ENCODE results near the gene TMEM72. TPM values are rescaled to one million over a fixed set of nuclear protein-coding genes. Genes with fewer than 3 reads are reported as not detected.

Gene TMEM72
- polyA plus RNA-seq, 5 donors: 1.1 to 1.8 (median 1.7) TPM

DNA sequence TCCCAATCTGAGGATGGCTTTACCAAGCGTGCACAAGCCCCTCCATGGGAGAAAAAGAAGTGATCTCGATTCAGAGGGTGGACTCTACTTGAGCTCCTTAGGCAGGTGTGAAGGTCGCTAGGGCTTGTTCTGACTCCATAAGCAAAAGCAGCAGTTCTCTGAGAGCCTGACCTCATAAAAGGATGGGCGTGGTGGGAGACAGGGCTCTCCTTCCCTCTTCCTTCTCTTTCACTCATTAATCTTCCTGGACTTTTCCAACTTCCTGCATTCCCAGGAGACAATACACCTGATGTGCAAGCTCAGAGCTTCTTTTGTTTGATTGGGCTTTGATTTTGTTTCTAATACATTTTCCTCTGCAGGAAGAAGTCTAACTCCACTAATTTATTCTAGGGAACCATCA lies 22.3 kb upstream of the TMEM72 start:
- DNase-seq: no peak

DNA sequence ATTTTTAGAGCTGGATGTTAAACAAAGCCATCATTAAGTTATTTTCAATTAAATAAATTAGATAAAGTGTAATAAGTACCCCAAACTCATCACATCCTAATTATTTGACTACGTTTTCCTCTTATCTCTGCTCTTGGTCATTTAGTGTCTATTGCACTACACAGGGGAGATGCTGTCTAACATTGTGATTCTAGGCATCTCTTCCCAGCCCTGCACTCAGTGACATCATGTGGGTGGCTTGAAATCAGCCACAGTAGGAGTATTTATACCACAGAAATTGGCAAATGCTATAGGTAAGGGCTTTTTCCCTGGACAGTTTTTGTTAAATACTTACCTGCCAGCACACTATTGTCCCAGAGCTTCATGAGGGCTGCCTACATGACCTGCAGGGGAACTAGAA lies 21.3 kb upstream of the TMEM72 start:
- no peak for DNase-seq

DNA sequence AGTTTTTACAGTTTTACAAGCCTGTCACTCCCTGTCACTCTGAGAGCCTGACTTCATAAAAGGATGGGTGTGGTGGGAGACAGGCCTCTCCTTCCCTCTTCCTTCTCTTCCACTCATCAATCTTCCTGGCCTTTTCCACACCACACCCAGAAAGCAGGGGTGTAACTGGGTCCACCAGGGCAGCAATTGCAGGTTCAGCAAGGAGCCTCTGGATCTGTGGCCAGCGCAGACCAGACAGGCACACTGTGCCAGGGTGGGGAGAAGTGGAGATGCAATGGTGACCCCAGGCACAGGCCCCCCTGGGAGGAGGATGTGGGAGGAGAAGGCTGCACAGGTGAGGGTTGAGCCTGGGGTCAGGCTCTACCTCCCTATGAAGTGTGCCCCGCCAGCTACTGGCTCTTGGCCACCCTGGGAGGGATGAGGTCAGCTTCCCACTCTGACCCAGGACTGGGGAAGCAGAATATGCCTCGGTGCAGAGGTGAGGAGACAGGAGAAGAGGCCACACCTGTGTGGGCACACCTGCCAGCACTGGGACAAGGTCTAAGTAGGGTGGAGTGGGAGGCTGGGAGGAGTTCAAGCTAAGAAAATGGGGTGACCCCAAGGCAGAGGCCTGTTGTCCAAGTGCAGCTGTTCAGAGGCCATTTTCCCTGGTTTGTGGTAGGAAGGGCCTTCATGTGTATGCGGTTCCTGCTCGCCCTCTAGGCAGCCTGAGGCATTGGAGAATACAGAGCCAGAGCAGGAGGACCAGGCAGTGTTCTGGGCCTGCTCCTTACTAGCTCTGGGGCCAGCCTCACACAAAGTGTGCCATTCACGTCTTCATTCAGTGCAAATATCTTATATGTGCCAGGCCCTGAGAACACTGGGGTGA lies 20.2 kb upstream of the TMEM72 start:
- DNase-seq: no peak

DNA sequence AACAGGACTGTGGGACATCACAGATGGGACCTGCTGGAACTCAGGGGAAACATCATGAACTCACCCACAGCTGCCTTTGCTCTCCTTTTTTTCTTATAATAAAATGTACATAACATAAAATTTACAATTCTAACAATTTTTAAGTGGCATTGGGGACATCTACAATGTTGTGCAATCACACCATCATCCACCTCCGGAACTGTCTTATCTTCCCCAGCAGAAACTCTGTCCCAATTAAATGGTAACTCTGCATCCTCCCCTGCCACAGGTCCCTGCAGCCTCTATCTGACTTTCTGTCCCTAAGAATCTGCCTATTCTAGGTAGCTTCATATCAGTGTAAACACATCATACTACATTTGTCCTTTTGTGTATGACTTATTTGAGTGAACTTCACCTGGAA lies 19.4 kb upstream of the TMEM72 start:
- no peak for DNase-seq

DNA sequence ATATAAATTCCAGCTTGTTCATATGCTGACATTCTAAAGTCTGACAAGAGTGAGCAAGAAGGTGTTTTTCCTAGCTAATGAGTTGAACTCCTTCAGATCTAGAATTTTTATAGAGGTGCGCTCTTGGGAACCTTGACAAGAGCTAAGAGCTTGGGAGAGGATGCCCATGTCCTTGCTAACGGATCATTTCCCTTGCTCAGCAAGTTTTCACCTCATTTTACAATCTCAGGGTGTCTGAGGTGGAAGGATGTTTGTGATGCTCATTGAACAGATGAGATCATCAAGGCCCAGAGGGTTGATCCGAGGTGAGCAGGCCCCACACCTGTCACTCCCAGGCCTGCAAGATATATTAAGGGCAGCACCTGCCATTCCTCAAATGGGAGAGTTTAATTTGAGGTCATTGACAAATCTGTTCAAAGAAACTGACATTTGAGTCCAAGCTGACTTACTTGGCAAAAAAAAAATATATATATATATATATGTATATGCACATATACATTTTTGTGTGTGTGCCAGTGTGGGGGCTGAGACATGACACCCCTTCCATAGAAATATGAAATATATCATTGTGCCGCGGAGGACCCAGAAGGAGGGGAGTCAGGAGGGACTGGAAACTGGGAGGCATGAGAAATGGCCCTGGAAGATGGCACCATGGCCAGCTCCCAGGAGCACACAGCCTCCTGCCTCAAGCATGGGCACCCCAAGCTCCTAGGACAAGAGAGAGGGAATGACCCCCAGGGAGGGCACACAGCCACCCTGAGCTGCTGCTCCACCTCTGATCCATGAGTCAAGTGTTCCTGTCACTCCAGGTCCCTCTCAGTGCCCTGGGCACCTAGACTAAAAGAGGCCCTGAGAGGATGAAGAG lies 17.3 kb upstream of the TMEM72 start:
- DNase-seq: no peak

DNA sequence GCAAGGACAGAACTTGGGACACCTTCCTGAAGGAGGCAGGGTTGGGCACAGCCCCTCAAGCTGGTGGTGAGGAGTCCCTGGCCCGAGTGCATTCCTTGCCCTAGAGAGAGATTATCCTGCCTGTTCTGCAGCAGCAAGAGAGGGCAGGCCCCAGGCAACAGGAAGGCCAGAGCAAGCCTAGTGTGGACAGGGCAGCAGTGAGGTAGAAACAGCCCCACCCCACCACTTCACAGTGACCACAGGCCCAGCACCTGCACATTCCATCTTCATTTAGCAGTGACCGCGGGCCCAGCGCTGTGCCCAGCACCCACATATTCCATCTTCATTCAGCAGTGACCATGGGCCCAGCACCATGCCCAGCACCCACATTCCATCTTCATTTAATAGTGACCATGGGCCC lies 16.4 kb upstream of the TMEM72 start:
- no peak for DNase-seq

DNA sequence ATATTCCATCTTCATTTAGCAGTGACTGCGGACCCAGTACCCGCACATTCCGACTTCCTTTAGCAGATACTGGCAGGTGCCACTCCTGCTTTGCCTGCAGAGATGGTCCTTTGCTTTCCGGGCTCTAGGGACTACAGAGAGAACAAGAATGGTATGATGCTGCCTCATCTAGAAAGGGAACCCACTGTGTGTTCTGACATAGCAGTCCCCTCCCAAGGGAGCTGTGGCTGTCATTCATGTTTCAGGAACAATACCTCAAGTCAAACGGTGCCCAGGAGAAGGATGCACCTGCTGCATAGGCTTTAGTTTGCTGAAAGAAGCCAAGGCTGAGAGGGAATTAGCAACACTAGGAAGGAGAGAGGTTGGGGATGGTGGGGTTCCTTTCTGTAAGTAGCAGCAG lies 15.9 kb upstream of the TMEM72 start:
- DNase-seq: no peak

DNA sequence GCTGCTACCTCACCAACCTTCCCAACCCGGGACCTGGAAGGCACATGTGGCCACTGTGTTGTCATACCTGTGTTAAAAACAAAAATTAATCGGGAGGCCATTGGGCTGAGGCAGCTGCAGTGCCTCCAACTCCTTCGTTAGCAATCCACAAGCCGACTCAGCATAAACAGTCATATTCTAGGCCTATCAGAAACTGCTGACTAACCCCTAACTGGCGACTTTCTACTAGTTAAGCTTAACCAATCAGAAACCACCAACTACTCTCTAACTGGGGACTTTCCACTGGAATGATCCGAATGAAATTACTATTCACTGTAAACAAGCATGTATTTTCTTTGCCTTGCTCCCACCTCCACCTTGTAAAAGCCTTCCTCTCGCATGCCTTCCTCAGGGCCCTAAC lies 14.1 kb upstream of the TMEM72 start:
- no peak for DNase-seq

DNA sequence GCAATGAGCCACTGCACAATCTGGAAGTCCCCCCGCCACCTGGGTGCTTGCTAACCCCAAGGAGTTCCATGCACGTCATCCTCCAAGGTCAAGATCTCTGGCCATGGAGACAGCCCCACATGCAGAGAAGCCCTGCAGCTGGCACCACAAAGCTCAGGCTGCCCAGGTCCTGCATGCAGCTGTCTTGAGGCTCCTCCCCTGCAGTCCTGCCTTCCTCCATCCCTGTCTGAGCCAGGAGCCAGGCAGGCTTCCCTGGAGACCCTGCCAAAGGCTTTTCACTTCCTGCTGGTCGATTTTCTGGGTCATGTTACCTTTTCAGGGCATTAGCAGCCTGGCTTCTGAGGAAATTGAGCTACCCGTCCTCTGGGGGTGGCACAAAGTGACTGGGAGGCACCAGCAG lies 12.5 kb upstream of the TMEM72 start:
- no peak for DNase-seq

DNA sequence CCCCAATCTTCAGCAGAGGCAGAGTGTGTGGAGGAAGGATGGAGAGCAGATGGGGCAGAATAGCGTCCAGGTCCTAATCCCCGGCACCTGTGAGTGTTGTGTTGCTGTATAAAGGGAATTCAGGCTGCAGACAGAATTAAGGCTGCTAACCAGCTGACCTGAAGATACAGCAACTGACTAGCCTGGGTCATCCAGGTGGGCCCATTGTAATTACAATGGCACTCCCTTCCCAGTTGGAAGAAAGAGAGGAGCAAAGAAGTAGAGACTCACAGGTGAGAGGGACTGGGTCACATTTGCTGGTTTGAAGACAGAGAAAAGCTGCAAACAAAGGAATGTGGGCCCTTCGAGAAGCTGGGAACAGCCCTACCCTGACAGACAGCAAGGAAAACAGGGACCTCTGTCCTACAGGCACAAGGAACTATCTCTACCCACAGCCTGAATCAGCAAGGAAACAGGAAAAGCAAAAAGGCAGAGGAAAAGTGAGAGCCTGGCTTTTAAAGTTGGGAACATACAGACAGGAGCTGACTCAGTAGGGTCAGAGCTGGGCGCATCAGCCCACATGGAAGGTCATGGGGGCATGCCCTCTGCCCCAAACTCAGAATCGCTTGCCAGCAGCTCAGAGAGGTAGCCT lies 11.6 kb upstream of the TMEM72 start:
- DNase-seq: no peak

DNA sequence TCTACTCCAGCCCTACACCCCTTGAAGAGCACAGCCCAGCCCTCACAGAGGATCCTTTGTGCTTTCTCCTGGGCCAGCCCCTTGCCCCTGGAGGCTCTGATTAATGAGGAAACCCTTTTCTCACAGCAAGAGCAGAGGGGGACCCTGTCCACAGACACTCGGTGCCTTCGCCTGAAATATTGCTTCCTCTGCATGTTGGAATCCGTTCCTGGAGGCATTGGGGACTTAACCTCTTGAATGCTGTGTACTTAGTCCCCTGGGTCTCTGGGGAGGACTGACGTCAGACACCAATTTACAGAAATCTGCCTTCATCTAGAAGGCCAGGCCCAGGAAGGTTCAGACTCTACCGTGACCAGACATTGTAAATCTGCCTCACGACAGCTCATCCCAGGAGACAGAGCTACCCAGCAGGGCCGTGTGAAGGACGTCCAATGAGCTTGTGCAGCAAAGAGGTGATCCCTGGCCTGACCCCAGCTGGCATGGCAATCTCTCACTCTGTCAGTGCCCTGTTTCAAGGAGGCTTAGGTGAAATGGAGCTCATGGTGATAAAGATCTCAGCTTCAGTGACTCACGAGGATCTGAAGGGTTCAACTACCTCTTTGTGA lies 8.1 kb upstream of the TMEM72 start:
- DNase-seq: no peak

DNA sequence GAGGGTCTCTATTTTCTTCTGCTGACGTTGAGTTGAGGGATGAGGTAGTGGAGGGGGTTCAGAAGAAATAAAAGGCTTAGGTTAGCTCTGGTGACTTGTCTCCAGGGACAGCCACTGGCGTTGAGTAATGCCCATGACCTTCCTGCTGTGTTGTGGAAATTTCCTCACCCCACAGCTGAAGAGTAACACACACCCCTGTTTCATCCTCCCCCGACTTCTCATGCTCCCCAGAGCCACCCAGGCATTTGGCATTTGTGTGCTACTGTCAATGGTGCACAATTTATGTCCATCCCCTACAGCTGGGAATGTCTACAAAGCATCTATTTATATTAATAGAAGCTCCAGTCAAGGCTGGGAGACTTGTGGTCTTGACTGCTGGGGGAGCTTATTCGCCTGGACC lies 4.7 kb upstream of the TMEM72 start:
- no peak for DNase-seq

DNA sequence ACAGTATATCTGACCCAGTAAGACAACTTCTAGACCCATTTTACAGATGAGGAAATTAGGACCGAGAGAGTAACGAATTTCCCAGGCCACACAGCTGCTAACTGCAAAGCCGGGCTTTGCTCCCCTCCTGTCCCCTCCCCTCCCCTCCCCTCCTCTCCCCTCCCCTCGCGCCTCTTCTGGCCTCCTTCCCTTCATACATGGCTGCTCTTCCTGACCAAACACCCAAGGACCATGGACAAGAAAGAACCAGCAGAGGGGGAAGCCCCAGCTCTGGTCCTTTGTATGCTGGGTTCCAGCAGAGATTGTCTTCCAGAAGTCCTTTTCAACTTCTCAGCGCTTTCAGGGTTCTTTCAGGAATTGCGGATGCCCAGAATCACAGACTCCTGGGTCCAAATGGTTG lies 3.6 kb upstream of the TMEM72 start:
- DNase-seq: no peak

DNA sequence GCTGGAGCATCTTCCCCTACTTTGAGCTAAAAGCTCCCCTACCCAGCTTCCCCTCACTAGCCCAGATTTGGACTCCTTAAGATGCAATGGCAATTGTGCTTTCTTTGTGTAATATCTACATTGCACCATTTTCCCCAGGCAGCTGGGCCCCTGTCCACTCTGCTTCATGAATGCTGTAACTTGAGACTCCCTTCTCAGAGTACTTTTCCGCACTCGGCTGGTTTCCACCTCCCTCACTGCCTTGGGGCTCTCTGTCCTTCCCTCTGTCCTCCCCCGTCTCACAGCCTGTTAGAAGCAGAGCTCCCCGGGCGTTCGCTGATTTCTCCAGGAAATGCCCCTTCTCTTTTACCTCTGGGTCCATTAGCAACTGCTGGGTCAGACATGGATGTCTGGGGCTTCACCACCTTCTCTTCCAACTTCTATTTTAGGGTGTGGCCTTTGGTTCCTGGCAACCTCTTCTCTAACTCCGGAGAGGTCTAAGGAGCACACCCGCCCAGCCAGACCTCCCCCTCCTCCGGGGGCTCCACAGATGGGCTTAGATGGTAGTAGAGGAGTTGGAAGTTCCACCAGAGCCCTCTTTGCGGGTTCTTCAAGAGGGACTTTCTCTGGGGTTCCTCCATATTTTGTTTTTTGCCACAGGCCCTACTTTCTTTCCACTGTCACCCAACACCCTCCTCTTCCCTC lies 2.9 kb upstream of the TMEM72 start:
- DNase-seq: peak in 1 of 2 donors; percentile 40

DNA sequence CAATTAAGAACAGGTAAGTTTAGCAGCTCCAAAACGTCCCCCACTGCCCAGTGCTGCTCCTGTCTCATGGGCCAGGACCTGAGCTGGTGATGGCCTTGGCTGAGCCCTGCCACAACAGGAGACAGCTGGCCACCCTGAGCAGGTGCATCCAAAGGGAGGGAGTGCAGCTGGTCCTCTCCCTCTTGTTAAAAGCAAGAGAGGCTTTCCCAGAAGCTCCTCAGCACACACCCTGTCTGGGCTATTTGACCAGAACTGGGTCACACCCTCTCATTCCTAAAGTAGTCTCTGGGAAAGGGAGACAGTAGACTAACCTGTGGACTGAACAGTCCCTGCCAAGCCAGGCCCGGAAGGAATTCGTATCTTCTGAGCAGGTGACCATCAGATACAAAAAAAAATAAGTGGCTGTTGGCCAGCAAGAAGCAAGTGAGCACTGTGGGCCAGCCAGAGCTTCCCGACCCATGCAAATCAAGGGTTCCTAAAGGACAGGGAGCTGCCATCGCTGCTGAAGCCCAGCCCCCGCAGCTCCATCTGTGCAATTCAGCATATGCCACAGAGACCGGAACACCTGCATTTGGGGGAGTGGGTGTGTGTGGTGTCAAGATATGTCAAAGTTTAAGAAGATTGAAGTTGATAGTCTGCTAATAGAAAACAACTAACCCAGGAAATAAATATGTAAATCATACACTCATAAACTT lies 2.1 kb upstream of the TMEM72 start:
- no peak for DNase-seq

DNA sequence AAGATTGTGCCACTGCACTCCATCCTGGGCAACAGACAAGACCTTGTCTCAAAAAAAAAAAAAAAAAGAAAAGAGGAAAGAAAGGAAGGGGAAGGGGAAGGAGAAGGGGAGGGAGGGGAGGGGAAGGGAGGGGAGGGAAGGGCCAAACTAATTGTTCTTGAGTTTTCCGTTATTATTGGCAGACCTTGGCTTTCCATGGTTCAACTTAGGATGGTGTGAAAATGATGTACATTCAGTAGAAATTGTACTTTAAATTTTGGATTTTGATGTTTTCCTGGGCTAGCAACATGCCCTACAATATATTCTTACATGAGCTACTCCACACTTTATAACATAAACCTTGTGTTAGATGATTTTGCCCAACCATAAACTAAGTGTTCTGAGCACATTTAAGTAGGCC lies 1.2 kb upstream of the TMEM72 start:
- no peak for DNase-seq

DNA sequence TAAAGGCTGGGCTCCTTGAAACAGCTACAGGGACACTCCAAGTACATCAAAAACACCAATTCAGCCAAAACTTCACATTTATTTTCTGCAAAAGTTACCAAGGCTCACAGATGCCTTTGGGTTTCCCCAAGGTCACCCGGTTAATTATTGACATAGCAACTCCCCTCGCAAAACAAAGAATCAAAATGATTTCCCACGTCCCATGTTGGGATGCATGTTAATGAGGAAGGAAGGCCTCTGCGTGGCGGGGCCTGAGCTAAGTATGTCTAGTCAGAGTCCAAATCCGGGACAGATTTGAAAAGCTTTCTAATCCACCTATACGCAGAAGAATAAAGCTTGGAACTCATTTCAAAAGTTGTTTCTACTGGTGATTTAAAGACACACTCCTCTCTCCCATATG lies 535 bp upstream of the TMEM72 start:
- DNase-seq: no peak

DNA sequence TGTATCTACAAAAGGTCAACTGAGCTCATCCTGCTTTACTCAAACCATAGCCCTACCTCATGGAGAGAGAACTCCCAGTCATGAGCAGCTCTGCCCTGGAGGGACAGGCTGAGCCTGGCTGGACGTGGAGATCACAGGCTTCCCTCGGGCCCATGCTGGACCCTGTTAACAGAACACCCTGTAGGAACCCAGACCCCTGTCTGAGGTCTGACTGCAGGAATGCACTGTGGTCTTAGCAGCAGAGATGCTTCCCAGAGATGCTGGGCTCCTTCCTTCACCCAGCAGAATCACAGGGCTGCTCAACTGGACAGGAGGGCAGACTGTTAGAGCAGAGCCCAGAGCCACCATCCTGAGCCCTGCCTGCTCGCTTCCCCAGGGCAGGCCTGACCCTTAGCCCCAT lies 814 bp downstream of the TMEM72 start:
- DNase-seq: no peak

DNA sequence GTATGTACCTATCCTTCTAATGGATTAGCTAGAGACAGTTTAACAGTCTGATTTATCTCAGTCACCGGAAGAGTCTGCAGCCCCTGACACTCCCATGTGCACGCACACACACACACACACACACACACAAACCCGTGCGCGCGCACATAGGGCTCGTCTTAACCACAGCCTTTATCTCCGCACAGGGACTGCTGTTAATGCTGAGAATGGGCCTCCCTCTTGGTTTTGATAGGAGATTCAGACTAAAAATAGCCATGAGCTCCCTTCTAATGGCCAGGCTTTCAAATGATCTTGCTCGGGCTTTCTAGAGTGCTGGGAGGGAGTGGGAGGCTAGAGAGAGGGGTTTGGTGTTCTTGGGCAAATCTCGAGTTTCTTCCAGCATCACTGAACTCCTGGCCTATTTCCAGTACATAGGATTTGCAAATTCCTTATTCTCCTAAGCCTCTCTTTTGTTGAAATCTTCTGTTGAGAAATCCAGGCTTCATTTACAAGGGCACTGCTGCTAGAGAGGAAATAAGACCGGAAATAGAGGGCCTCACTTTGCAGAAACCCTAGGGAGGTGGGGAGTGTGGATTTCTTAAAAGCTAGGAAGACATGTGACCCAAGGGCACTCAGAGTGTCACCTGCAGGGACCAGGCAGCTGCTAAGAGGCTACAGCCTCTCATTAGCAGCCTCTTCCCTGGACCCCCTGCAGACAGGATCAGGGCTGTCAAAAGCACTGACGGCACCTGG lies 2.4 kb downstream of the TMEM72 start:
- DNase-seq: peak in 1 of 2 donors; percentile 9

DNA sequence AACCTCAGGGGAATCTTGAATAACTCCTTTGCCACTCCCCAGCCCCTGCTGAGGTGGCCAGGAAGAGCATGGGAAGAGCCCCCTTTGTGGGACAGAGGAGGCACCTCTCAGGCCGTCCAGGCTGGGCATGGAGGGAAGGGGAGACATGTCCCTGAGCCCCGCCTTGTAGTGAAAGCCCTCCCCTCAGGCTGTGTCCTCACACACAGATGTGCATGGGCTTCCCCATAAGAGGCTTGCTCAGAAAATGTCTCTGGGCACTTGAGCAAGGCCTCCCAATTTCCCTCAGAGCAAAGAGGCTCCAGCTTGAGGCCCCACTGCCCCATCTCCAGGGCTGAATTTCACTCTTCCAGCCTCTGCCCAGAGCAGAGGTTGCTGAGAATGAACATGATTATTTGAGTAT lies 3.8 kb downstream of the TMEM72 start:
- no peak for DNase-seq

Measured in right lung (tissue), 5 donors.